ENCODE data around the gene ABCB9. TPM values are rescaled to one million over a fixed set of nuclear protein-coding genes. Genes with fewer than 3 reads are reported as not detected.

Gene ABCB9
- total and polyA plus RNA-seq, 2 donors (not counting 1 experiment from before 2014, with no cell fraction given), result 2.1 to 3.7 TPM

- peak overlapping the region; percentile 71 to 74 for H3K27ac ChIP-seq (ENCODE audit: low read length in 2 of 2)
- peak overlapping the region; percentile 59 for H3K4me2 ChIP-seq (replicated peaks; ENCODE audit: low read depth, low read length, poor library complexity, severe bottlenecking)
- Mint-ChIP-seq H3K27me3 (no peaks in the 10 kb centered on the region), H3K9me3 (ENCODE audit: insufficient read depth) (no peaks in the 10 kb centered on the region), H3K27ac (peak overlapping the region; percentile 64), H3K4me1 (peaks cover 30% of the 10 kb centered on the region), H3K4me3 (peak overlapping the region; percentile 20)
- H3K4me1 ChIP-seq (ENCODE audit: control insufficient read depth in 2 of 2, insufficient read depth in 2 of 2, low read length in 2 of 2), result peaks cover 23 to 46% of the 10 kb centered on the region in 2 donors
- ChIA-PET CTCF (interaction anchor here (1.2 to 3.0 kb wide), 4 partner anchors 32 to 134 kb away, joined by 3 to 13 read pairs (median 4); partner anchors contain the start of gene VPS37B), POLR2A (no interaction called here)
- no peaks in the 10 kb centered on the region for H3K79me2 ChIP-seq (ENCODE audit: control insufficient read depth, insufficient read depth, low read length)
- DNase-seq (no peak), ATAC-seq (ENCODE audit: low read depth) (no peak)
- no peaks in the 10 kb centered on the region for H4K20me1 ChIP-seq (ENCODE audit: control insufficient read depth, insufficient read depth, low read length, poor library complexity, severe bottlenecking)
- no peak for TF ChIP-seq CTCF (IDR thresholded peaks at IDR 0.05)
- no peak overlapping the region for H3K9ac ChIP-seq (ENCODE audit: low read length)
- no peaks in the 10 kb centered on the region for H3K9me3 ChIP-seq (ENCODE audit: control extremely low read depth in 1 of 3, control insufficient read depth in 2 of 3, insufficient read depth in 1 of 3, low read length in 2 of 3)
- H3K36me3 ChIP-seq (replicated peaks in 1 of 2; ENCODE audit: control extremely low read depth in 1 of 2, control insufficient read depth in 1 of 2, extremely low read depth in 1 of 2, insufficient read depth in 2 of 2, low read length in 1 of 2), result no peaks in the 10 kb centered on the region
- H3K4me3 ChIP-seq (ENCODE audit: control extremely low read depth in 1 of 5, extremely low read depth in 1 of 5, insufficient read depth in 1 of 5, low read depth in 2 of 5, low read length in 4 of 5), result no peak overlapping the region
- WGBS (ENCODE audit: insufficient coverage), result 29% methylated on average over 5 of the region's 11 CpGs
- intact Hi-C loops (cut with micrococcal nuclease), result no loop called here
- no peaks in the 10 kb centered on the region for H3K27me3 ChIP-seq (replicated peaks in 1 of 4; ENCODE audit: control extremely low read depth in 1 of 4, control insufficient read depth in 3 of 4, insufficient read depth in 4 of 4, low read length in 3 of 4)
- no peak overlapping the region for H2AFZ ChIP-seq (ENCODE audit: insufficient read depth, low read depth, low read length, poor library complexity, severe bottlenecking)
These were observed 38.4 kb downstream of the ABCB9 start for GRCh38 chr12:122927756-122928403.

- Histone ChIP-seq H3K9me3 (ENCODE audit: control extremely low read depth in 1 of 3, control insufficient read depth in 2 of 3, insufficient read depth in 1 of 3, low read length in 2 of 3) (no peaks in the 10 kb centered on the region), H3K36me3 (replicated peaks in 1 of 2; ENCODE audit: control extremely low read depth in 1 of 2, control insufficient read depth in 1 of 2, extremely low read depth in 1 of 2, insufficient read depth in 2 of 2, low read length in 1 of 2) (no peaks in the 10 kb centered on the region), H3K9ac (ENCODE audit: low read length) (no peak overlapping the region), H3K4me3 (ENCODE audit: control extremely low read depth in 1 of 5, extremely low read depth in 1 of 5, insufficient read depth in 1 of 5, low read depth in 2 of 5, low read length in 4 of 5) (no peak overlapping the region), H3K27me3 (replicated peaks in 1 of 4; ENCODE audit: control extremely low read depth in 1 of 4, control insufficient read depth in 3 of 4, insufficient read depth in 4 of 4, low read length in 3 of 4) (no peaks in the 10 kb centered on the region), H4K20me1 (ENCODE audit: control insufficient read depth, insufficient read depth, low read length, poor library complexity, severe bottlenecking) (no peaks in the 10 kb centered on the region), H3K4me2 (replicated peaks; ENCODE audit: low read depth, low read length, poor library complexity, severe bottlenecking) (no peak overlapping the region), H2AFZ (ENCODE audit: insufficient read depth, low read depth, low read length, poor library complexity, severe bottlenecking) (no peak overlapping the region), H3K79me2 (ENCODE audit: control insufficient read depth, insufficient read depth, low read length) (no peaks in the 10 kb centered on the region), H3K4me1 (ENCODE audit: control insufficient read depth in 2 of 2, insufficient read depth in 2 of 2, low read length in 2 of 2) (peaks cover 13 to 27% of the 10 kb centered on the region in 2 donors), H3K27ac (ENCODE audit: low read length in 2 of 2) (no peak overlapping the region)
- H3K27me3 Mint-ChIP-seq, result no peaks in the 10 kb centered on the region
- DNase-seq, result no peak
- peaks cover 22% of the 10 kb centered on the region for H3K4me1 Mint-ChIP-seq
- intact Hi-C loops (cut with micrococcal nuclease), result loop anchor here (5.0 kb wide), 1 partner anchor 35 kb away; no protein-coding TSS in a partner anchor
- ATAC-seq (ENCODE audit: low read depth), result no peak
- ChIA-PET POLR2A (no interaction called here), CTCF (no interaction called here)
- H3K9me3 Mint-ChIP-seq (ENCODE audit: insufficient read depth), result no peaks in the 10 kb centered on the region
- 98% methylated on average over 7 of the region's 8 CpGs for WGBS (ENCODE audit: insufficient coverage)
- no peak overlapping the region for H3K27ac Mint-ChIP-seq
- TF ChIP-seq EZH2 (IDR thresholded peaks at IDR 0.05; ENCODE audit: borderline replicate concordance, insufficient read depth, low read depth, low read length, poor library complexity, severe bottlenecking) (no peak), CTCF (IDR thresholded peaks at IDR 0.05) (no peak)
- H3K4me3 Mint-ChIP-seq, result no peak overlapping the region
These were observed 44.3 kb downstream of the ABCB9 start for GRCh38 chr12:122921917-122922316.

Measured in B cell (primary cell).